Stimulated activated CD8-positive, alpha-beta memory T cell treated with anti-CD3 and anti-CD28 coated beads, Interleukin-2, amount 100 ng/mL, for 48 hours (primary cell): ENCODE results near the gene DBP.
"Not testable (repeated sequence)": the region's sequence is repeated elsewhere in the genome, so short reads cannot be mapped to it uniquely, and the experiment has no call there.

Experiments
- DNase-seq, 2 donors: peaks; one replicate each; pipeline ENCODE4 v3.0.0-alpha.2; 2020; ENCODE audit warnings: low read depth in 2 of 2

Gene DBP

DNA sequence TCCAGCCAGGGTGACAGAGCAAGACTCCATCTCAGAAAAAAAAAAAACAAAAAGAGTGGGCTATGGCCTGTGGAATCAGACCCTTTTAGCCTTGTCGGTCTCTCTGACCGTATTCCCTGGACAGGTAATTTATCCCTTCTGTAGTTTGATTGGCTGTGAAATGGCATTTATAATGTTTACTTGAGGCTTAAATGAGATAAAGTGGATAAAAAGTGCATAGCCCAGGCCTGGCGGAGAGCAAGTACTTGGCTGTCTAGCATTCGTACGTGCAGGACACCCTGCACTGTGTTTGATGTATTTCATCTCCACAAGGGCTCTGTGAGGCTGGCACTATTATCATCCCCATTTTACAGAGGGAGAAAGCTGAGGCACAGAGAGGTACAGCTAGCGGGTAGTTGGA, 28.6 kb upstream of the DBP start:
- DNase-seq = no peak

DNA sequence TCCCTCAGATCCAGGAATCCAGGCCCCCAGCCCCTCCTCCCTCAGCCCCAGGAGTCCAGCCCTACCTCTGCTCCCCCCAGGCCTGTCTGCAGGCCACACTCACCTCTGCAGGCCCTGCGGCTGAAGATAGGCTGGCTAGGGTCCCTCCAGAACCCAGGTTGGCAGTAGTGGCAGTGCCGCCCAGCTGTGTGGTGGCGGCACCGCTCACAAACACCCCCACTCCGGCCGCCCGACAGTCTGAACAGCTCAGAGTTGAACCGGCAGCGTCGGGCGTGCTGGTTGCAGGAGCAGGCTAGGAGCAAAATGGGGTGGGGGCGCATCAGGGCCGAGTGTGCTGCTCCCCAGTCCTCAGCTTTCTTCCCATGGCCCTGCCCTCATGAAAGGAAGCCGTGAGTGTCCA, 27.3 kb upstream of the DBP start:
- no peak for DNase-seq

DNA sequence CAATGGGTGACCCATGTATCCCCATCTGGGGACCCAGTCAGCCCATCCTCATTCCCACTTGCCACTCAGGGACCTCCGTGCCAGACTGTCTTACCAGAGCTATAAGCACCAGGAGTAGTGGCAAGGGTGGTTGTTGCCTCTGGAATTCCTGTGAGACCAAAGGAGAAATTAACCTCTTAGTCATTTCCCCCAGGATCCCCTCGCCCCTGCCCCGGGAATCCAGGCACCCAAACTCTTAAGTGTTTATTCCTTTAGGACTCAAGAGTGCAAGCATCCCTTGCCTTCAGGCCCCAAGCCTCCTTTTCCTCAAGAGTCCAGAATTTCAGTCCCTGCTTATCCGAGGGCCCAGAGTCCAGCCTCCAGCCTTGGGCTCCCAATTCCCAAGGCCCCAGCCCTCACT, 26.5 kb upstream of the DBP start:
- DNase-seq = no peak

DNA sequence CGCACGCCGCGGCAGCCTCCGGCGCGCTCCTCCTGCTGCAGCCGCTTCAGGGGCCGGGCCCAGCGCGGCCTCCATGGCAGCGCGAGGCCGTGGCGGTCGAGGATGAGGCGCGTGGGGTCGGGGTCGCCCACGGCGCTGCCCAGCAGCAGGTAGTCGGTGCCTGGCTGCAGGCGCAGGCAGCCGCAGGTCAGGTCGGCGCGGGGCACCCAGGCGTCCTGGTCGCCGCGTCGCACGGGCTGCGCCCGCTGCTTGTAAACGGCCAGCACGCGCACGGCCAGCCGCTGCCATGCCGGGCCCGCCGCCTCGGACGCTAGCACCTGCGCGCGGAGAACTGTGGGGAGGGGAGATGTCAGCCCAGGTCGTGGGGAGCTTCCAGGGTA, 24.5 kb upstream of the DBP start:
- no peak for DNase-seq

DNA sequence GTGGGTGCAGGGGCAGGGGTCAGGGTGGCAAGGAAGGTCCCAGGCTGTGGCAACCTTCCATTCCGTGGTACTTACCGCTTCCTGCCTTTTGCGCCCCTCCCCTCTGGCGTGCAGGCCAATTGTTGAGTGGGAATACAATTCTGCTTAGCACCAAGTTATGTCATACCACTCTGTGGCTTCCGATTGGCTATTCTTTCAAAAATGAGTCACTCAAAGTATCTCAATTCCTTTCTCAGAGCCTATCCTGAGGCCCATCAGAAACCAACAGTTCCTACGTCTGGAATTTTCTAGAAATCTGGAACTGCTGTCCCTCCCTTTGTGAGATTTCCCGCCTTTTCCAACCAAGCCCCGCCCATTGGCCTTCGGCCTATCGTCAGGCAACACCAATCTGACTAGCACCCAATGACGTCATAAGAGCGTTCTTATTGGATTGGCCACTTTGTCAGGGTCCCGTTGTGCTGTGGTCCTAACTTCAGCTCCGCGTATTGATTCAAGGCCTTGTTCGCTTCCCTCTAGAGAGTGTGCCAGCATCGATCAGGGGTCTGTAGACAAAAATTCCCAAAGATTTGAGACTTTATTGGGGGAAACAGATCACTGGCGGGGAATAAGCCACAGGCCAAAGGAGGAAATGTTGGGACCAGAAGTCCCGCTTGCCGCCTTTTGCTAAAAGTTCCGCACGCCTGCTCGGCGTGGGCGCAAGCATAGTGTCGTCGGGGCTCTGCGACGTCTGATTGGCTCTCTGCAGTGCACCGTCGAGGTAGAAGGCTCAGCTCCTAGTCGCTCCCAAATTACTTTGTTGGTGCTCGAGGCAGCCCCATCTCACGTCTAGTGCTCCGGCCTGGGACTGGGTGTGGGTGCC, 23.9 kb upstream of the DBP start:
- peak; percentile 57 to 72 for DNase-seq

DNA sequence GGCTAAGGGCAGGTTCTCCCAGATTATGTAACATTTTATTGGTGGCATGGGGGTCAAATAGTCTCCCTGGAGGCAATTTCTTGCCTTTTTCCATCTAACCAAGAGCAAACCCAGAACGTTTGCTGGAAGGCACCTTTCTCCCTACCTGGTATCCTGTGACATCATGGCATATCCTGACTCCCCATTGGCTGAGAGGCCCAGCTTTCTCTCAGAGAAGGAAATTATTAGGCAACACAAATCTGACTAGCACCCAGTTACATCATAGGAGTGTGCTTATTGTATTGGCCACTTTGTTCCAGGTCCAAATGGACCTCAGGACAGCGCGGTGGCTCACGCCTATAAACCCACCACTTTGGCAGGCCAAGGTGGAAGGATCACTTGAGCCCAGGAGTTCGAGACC, 22.6 kb upstream of the DBP start:
- no peak for DNase-seq

DNA sequence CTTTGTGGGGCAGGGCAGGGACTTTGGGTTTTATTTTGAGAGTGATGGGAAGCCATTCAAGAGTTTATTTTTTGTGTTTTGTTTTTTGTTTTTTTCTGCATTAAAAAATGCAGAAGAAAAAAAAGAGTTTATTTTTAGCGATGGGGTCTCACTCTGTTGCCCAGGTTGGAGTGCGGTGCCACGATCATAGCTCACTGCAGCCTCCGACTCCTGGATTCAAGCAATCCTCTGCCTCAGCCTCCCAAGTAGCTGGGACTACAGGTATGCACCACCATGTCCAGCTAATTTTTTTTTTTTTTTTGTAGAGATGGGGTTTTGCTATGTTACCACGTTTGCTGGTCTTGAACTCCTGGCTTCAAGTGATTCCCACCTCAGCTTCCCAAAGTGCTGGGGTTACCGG, 21.3 kb upstream of the DBP start:
- DNase-seq = no peak

DNA sequence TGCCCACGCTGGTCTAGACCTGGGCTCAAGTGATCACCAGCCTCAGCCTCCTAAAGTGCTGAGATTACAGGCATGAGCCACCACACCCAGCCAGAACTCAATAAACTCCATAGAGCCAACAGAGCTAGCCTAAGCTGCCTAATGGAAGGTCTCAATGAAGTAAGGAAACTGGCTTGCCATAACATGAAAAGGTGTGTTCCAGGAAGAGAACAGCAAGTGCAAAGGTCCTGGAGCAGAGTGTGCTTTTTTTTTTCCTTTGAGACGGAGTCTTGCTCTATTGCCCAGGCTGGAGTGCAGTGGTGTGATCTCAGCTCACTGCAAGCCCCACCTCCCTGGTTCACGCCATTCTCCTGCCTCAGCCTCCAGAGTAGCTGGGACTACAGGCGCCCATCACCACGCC, 20.6 kb upstream of the DBP start:
- not testable (repeated sequence) for DNase-seq

DNA sequence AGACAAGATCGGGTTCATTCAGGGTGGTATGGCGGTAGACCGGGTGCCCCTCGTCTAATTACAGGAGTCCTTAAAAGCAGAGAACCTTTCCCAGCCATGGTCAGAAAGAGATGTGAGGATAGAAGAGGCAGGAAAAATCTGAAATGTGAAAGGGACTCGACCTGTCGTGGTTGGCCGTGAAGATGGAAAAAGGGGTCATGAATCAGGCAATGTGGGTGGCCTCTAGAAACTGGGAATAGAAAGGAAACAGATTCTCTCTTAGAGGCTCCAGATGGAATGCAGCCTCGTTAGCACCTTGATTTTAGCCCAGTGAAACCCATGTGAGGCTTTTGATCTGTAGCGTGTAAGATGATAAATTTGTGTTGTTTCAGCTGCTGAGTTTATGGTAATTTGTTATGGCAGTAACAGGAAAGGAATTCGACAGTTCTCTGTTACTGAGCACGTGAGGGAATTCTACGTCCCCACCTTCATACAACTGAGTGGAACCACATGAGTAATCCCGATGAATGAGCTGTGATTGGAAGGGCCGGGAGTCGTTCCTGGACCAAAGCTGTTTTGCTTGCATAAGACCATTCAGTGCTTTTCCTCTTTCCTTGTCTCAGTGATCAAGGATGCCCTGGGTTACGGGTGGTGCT, 19.8 kb upstream of the DBP start:
- no peak for DNase-seq

DNA sequence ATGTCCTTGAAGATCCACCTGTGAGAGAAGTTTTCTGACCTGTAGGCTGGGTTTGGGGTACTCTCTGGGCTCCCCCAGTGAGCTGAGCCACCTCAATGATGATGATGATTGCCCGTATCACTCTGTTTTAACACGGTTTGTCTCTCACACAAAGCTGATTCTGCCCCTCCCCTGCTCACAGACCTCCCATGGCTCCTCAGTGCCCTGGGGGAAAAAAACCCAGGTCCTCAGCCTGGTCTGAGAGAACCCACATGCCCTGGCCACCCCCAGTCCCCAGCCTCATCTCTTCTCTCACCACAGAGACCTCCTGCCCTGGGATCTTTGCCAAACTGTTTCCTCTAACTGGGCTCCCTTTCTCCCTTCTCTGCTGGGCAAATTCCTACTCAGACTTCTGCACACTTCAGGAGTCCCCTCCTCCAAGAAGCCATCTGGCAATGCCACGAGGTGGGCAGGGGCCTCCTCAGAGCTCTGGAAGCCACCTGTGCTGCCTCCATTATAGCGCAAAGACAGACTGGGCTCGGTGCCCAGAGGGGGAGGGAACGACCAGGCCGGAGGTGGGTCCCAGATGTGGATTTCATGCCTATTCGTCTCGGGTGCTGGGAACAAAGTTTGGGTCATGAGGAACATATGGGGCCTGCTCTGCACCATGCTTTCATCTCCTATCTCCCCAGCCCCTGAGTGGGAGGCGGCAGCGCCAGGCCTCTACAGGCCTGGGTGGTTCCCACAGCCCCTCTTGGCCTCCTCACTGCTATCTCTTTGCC, 17.3 kb upstream of the DBP start:
- no peak for DNase-seq

DNA sequence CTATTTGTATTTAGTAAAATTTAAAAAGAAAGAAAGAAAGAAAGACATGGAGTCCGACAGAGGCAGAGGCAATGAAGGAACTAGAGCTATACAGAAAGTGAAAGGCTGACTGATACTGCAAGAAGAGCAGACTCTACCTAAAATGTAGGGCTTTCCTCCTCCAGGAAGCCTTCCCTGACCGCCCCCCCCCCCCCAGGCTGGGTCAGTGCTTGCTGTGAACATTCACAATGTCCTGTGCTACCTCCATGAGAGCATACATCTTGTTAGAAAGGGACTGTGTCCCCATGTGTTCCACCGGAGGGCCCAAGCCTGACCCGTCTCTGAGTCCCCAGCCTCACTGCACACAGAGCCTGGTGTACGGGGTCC, 14.5 kb upstream of the DBP start:
- no peak for DNase-seq

DNA sequence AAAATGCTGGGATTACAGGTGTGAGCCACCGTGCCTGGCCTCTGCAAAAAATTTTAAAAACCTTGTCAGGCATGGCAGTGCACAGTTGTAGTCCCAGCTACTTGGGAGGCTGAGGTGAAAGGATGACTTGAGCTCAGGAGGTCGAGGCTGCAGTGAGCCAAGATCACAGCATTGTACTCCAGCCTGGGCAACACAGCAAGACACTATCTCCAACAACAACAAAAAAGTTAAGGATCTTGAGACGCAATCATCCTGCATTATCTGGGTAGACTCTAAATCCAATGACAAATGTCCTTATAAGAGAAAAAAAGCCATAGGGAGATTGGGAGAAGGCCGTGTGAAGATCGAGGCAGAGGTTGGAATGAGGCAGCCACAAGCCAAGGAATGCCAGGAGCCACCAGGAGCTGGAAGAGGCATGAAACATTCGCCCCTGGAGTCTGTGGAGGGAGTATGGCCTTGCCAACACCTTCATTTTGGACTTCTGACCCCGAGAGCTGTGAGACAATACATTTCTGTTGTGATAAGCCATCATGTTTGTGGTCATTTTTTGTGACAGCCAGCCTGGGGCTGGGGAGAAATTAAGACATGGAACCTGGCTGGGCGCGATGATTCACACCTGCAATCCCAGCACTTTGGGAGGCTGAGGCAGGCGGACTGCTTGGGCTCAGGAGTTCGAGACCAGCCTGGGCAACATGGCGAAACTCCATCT, 13.9 kb upstream of the DBP start:
- no peak for DNase-seq

DNA sequence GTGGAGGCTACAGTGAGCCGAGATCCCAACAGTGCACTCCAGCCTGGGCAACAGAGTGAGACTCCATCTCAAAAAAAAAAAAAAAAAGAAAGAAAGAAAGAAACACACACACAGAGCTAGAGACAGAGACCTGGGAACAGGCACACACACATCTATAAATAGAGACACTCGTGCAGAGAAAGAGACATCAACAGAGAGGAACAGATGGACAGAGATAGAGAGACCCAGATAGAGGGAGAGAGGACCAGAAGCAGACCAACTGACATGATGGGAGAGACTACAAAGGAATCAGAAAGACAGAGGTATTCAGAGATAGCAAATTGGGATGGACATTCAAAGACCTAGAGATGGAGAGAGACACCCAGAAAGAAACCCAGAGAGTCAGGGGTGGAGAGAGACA, 11.0 kb upstream of the DBP start:
- no peak for DNase-seq

DNA sequence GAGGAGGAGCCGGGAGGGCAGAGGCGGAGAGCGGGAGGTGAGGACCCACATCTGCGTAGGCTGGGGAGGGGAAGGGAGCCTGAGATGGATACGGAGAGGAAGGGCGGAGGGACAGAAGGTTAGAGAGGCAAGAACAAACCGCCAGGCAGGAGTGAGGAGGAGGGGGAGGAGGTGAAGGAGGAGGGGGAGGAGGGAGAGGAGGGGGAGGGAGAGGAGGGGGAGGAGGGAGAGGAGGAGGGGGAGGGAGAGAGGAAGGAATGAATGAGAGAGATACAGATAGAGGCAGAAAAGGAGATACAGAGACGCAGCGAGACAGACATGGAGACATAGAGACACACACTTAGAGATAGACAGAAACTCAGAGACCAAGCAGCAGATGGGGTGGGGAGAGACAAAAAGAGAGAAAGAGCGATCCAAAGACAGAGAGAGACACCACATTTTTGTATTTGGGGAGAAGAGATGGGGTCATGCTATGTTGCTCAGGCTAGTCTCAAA, 9.6 kb upstream of the DBP start:
- DNase-seq = no peak

DNA sequence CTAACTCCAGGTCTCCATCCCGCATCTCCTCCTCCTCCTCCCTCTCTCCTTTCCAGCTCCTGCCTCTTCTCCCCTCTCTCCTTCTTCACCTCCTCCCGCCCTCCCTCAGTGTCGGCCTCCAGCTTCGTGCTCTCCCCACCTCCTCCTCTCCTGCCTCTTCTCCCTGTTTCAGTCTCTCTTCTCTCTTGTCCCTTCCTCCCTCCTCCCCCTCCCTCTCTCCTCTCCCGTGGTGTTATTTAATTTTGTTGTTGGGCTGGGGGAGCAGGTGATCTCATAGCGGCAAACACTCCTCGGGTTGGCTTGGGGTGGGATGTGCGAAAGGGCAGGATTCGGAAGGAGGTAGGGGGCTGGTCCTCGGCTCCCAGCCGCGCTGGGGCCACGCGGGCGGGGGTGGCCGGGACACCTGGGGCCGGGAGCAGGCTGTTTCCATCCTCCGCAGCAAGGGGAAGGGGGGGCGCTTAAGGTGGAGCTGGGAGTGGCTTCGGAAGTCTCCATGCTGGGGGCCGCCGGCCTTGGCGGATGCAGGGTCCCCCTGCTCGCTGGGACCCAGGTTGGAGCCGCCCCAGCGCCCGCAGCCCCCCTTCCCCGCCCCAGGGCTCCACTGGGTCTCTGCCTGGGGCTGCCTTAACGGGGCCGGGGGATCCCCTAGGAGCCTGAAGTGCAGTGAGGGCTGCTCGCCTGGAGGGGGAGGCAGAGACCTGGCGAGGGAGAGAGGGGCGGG, 9.0 kb upstream of the DBP start, which contains the start of gene CA11:
Gene CA11 (minus strand): TSS at position 187 of the 721 bp plus-strand sequence. CDS start 555 bp downstream, outside the sequence.
- peak; percentile 82 to 86 for DNase-seq

DNA sequence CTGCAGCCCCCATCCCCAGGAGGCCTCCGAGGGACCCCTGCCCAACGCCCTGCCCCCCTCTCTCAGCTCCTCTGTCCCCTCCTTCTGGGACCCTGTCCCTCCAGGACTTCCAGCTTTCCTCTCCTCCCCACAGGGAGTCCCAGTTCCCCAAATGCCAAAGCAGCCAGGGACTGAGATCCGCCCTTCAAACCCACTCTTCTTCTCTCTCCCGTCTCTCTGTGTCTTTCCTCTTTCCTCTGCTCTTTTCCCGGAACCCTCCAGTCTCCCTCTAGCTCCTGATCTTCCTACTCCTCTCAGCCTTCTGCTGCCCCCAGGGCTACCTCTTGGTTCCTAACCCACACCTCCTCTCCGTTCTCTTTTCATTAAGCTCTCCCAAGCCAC, 8.4 kb upstream of the DBP start:
- no peak for DNase-seq

DNA sequence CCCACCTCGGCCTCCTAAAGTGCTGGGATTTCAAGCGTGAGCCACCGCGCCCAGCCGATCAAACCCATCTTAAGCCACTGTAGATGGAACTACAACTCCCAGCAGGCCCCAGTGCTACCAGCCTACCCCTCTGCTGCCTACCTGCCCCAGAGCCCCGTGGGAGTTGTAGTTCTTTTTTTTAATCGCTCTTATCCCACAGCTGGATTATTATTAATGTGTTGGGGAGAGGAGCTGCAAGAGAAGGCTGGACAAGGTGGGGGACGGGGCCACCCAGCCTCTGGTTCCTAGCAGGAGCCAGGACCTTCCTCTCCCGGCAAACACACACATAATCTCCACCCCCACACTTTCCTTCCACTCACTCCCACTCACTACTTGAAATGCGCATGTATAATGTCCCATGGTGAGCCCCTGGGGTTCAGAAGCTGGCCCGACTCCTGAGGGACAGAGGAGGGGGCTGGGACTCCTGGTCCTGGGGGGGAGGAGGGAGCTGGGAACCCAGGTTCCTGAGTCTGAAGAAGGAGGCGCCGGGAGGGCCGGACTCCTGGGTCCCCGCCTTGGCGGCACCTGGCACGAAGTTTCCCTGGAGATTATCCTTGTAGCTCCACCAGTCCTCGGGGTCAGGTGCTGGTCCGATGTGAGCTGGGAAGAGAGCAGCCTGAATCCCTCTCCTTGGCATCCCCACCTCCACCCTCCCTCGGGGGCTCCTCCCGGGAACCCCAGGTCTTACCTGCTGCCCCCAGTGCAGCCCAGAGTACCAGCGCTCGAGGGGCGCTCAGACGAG, 7.8 kb upstream of the DBP start:
- DNase-seq = peak; percentile 48 to 63

DNA sequence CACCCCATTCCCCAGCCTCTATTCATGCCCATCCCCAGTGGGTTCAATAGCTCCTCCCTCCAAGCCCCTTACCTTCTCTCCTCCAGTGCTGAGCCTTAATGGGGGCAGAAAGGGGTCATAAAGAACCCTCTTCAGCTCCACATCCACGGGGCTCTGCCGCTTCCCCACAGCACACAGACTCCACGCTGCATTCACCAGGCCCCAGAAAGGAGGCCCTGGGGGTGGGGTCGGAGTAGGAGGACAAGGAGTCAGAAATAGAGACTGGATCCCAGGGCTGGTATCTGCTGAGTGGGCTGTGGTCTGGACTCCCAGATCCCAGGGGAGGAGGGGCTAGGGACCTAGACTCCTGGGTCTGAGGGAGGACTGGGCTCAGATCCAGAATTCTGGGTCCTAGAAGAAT, 7.2 kb upstream of the DBP start:
- no peak for DNase-seq

DNA sequence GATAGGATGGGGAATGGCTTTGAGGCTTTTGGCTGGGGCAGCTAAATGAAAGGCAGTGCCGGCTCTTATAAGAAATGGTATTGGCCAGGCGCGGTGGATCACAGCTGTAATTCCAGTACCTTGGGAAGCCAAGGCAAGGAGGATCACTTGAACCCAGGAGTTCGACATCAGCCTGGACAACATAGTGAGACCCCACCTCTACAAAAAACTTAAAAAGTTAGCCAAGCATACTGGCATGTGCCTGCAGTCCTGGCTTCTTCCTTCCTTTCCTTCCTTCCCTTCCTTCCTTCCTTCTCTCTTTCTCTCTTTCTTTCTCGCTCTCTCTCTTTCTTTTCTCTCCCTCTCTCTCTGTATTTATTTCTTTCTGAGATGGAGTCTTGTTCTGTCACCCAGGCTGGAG, 5.7 kb upstream of the DBP start:
- DNase-seq = no peak

DNA sequence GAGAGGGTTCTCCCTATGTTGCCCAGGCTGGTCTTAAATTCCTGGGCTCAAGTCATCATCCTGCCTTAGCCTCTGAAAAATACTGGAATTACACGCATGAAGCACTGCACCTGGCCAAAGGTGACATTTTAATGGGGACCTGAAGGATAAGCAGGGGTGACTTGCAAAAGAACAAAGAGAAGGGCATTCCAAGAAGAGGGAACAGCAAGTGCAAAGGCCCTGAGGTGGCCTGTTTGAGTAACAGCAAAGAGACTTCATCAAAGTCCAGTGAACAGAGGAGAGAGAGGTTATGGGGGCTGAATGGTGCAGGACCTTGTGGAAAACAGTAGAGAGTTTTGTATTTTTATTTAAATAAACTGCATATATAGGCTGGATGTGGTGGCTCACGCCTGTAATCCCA, 4.7 kb upstream of the DBP start:
- no peak for DNase-seq
